Activated T-helper 1 cell treated with anti-CD3 and anti-CD28 coated beads, Interleukin-2, amount 50 U/mL, for 16 hours (primary cell): Measurements from ENCODE around the gene DUOXA1.
"Not testable (repeated sequence)": the region's sequence is repeated elsewhere in the genome, so short reads cannot be mapped to it uniquely, and the experiment has no call there.

Source experiments
- DNase-seq, 2 donors: peaks; one replicate each; pipeline ENCODE4 v3.0.0-alpha.2; 2020; ENCODE audit warnings: low read depth in 1 of 2, low spot score in 1 of 2

DUOXA1 gene

GRCh38 chr15:45093013-45093412, 36.7 kb downstream of the DUOXA1 start:
- no peak for DNase-seq

- DNase-seq: no peak
These were observed 38.1 kb downstream of the DUOXA1 start for GRCh38 chr15:45091576-45091975.

GRCh38 chr15:45091161-45091560, 38.5 kb downstream of the DUOXA1 start:
- DNase-seq: no peak

- no peak for DNase-seq
These were observed 39.8 kb downstream of the DUOXA1 start for GRCh38 chr15:45089712-45090373.

- DNase-seq: no peak
These were observed 40.6 kb downstream of the DUOXA1 start for GRCh38 chr15:45088801-45089711.

- no peak for DNase-seq
These were observed 42.2 kb downstream of the DUOXA1 start for GRCh38 chr15:45087513-45087912.

GRCh38 chr15:45084163-45084562, 45.5 kb downstream of the DUOXA1 start:
- no peak for DNase-seq

- DNase-seq: no peak
These were observed 46.5 kb downstream of the DUOXA1 start for GRCh38 chr15:45083223-45083622.

GRCh38 chr15:45082412-45082811, 47.3 kb downstream of the DUOXA1 start:
- DNase-seq: not testable (repeated sequence)

- DNase-seq: not testable (repeated sequence)
These were observed 49.1 kb downstream of the DUOXA1 start for GRCh38 chr15:45080593-45080992.

- DNase-seq: not testable (repeated sequence)
These were observed 49.9 kb downstream of the DUOXA1 start for GRCh38 chr15:45079628-45080246.

GRCh38 chr15:45079201-45079600, 50.5 kb downstream of the DUOXA1 start:
- DNase-seq: not testable (repeated sequence)

- not testable (repeated sequence) for DNase-seq
These were observed 52.3 kb downstream of the DUOXA1 start for GRCh38 chr15:45077391-45077790.

- DNase-seq: not testable (repeated sequence)
These were observed 54.0 kb downstream of the DUOXA1 start for GRCh38 chr15:45075440-45076320.

GRCh38 chr15:45073602-45074001, 56.1 kb downstream of the DUOXA1 start:
- not testable (repeated sequence) for DNase-seq

GRCh38 chr15:45069942-45070360, 59.7 kb downstream of the DUOXA1 start:
- not testable (repeated sequence) for DNase-seq
